Endometrial microvascular endothelial cells (primary cell): ENCODE data around the gene ACTR3C. TPM values are rescaled to one million over a fixed set of nuclear protein-coding genes. Genes with fewer than 3 reads are reported as not detected.
"Not testable (repeated sequence)": the region's sequence is repeated elsewhere in the genome, so short reads cannot be mapped to it uniquely, and the experiment has no call there.

Source experiments
- in situ Hi-C: cut with HindIII; loops from 2 replicates; pipeline ENCODE4 v1.10.0; 2017; ENCODE audit warnings: low sequenced_read_pairs, low pct_unique_long_range_greater_than_20kb; ENCODE audit errors: inconsistent ontology term
- total RNA-seq: library from RNA; depleted of rRNA; stranded (reverse); fragments of >200 nt; gene quantifications from one replicate; pipeline ENCODE4 v1.2.3, GENCODE V29; 2015; ENCODE audit errors: inconsistent ontology term

The ACTR3C gene
- total RNA-seq, 1 donor from 2014 or later: not detected

GRCh38 chr7:150322114-150322832 is 1.1 kb downstream of the ACTR3C start:
- in situ Hi-C loops: no loop called here

DNA sequence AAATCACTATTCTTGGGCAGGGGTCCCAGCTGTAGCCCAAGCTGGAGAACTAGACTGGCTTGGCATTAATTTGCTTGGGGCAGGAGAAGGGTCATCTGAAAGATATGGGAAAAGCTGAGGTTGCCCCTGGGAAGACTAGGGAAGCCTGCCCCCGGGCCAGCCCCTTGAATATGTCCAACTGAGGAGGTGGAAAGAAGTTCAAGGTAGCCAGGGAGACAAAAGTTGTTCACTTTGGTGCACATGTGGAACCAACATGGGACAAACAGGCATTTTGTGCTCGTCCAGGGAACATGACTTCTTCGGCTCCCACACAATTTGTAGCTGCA is 1.6 kb downstream of the ACTR3C start:
- in situ Hi-C loops: no loop called here

- in situ Hi-C loops: no loop called here
These were observed 5.4 kb downstream of the ACTR3C start for GRCh38 chr7:150317748-150318444.

DNA sequence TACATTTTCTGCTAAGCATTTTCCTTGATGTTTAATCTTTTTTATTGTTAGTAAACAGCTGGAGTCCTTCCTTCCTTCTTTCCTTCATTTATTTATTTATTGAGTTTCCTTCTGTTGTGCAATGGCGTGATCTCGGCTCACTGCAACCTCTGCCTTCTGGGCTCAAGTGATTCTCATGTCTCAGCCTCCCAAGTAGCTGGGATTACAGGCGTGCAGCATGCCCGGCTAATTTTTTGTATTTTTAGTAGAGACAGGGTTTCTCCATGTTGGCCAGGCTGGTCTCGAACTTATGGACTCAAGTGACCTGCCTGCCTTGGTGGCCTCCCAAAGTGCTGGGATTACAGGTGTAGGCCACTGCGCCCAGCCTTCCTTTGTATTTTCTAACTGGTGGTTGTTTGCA is 6.4 kb downstream of the ACTR3C start:
- in situ Hi-C loops: not testable (repeated sequence)

DNA sequence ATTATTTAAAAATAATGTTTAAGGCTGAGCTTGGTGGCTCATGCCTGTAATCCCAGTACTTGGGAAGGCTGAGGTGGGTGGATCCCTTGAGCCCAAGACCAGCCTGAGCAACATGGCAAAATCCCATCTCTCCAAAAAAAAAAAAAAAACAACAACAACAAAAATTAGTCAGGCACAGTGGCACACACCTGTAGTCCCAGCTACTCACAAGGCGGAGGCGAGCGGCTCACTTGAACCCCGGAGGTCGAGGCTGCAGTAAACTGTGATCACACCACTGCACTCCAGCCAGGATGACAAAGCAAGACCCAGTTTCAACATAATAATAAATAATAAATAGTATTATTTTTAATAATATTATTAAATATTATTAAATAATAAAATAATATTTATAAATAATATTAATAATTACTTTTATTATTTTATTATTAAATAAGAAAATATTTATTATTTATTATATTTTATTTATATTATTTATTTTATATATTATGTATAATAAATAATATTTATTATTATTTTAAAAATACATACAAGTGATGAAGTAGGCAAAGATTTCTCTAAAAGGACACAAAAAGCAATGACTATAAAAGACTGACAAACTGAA is 8.6 kb downstream of the ACTR3C start:
- in situ Hi-C loops: no loop called here

GRCh38 chr7:150313870-150314269 is 9.5 kb downstream of the ACTR3C start:
- in situ Hi-C loops: no loop called here

GRCh38 chr7:150313367-150313809 is 10.0 kb downstream of the ACTR3C start:
- in situ Hi-C loops: no loop called here

- in situ Hi-C loops: not testable (repeated sequence)
These were observed 10.5 kb downstream of the ACTR3C start for GRCh38 chr7:150312649-150313366.

DNA sequence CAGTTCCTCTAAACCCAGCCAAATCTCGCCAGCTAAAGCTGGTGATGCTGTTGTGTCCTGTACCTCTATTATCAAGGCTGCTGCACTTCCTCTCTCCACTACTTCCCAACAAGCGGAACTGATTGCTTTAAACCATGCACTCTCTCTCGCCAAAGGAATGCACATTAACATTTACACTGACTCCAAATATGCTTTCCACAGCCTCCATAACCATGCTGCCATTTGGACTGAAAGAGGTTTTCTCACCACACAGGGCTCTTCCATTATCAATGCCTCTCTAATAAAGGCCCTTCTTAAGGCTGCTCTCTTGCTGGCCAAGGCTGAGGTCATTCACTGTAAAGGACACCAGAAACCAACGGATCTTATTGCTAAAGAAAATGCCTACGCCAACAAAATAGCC is 11.6 kb downstream of the ACTR3C start:
- in situ Hi-C loops: no loop called here

- in situ Hi-C loops: no loop called here
These were observed 12.2 kb downstream of the ACTR3C start for GRCh38 chr7:150311146-150311545.

DNA sequence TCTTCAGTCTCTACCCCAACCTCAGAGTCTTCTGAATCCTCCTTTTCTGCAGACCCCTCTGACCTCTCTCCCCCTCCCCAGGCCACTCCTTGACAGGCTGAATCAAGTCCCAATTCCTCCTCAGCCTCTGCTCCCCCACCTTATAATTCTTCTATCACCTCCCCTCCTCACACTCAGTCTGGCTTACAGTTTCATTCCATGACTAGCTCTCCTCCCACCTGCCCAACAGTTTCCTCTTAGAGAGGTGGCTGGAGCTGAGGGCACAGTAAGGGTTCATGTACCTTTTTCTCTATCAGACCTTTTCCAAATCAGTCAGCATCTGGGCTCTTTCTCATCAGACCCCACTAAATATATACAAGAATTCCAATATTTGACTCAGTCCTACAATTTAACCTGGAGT is 14.8 kb downstream of the ACTR3C start:
- in situ Hi-C loops: no loop called here

DNA sequence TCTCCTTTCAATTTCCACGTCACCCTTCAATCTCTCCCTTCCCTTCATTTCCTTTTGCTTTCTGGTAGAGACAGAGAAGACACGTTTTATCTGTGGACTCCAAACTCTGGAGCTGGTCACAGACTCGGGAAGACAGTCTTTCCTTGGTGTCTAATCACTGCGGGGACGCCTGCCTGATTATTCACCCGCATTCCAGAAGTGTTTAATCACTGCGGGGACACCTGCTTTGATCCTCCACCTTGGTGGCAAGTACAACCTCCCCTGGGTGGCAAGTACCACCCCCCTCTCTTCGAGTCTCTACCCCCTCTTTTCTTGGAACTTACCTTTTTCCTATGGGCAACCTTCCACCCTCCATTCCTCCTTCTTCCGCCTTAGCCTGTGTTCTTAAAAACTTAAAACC is 15.4 kb downstream of the ACTR3C start:
- in situ Hi-C loops: no loop called here

GRCh38 chr7:150307129-150307528 is 16.2 kb downstream of the ACTR3C start:
- in situ Hi-C loops: no loop called here

- in situ Hi-C loops: not testable (repeated sequence)
These were observed 17.0 kb downstream of the ACTR3C start for GRCh38 chr7:150306377-150306776.

GRCh38 chr7:150305903-150306284 is 17.5 kb downstream of the ACTR3C start:
- in situ Hi-C loops: not testable (repeated sequence)

- in situ Hi-C loops: not testable (repeated sequence)
These were observed 18.0 kb downstream of the ACTR3C start for GRCh38 chr7:150305259-150305902.

DNA sequence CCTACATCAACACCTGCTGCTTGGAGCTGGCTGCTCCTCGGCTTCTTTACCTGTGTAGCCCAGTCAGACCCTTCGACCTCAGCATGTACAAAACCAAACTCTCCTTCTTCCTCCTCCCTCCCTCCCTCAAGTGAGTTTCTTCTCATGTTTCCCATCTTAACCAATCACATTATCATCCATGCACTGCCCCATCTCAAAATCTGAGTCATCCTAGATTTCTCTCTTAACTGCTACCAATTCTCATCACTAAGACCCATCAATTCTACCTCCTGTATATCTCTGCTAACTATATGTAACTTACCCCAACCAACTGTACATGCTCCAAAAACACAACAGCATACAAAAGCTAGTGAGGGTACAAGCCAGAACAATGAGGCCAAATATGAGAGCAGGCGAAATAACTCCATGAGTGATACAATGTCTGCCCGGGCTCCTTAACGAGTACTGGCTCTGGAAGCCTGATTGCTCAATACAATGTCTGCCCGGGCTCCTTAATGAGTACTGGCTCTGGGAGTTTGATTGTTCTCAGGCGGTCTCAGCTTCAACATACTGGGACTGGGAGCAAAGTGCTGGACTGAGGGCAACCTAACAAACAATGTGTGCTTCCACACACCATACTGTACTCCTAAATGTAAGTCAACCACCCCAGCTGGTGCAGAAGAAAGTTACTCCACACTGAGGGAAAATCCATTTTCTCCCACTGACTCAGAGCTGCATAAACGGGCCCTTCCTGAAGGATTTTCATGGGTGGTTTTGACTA is 18.7 kb downstream of the ACTR3C start:
- in situ Hi-C loops: not testable (repeated sequence)

DNA sequence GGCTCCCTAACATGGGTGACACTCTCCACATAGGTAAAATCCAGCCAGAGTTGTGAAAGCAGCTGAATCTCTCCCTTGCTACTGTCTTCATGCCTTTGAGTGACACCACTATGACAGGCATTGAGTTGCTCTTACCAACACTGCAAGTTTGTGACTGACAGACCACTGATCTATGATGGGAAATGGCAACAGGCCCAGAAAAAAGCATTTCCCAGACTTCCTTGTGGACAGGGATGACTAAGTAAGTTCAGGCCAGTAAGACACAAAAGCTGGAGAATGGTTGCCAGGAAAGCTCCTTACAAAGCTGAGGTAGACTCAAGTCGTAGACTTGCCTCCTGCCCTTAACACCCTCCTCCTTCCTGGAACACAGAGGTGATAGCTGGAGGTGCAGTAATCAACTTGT is 20.4 kb downstream of the ACTR3C start:
- in situ Hi-C loops: not testable (repeated sequence)
